ENCODE measurements around the gene JAK1. TPM values are rescaled to one million over a fixed set of nuclear protein-coding genes. Genes with fewer than 3 reads are reported as not detected.
A peak's percentile ranks its signal among the peaks of the same experiment; 100 is the strongest.

The JAK1 gene
- total and polyA plus RNA-seq, 12 donors, result 23.4 to 155 (median 91.1) TPM

- Histone ChIP-seq H3K36me3 (replicated peaks in 1 of 2) (peaks cover 0 to 47% of the 10 kb centered on the region in 2 donors), H3K27me3 (no peaks in the 10 kb centered on the region), H3K4me1 (replicated peaks in 1 of 2) (peaks cover 0 to 2% of the 10 kb centered on the region in 2 donors), H3K4me3 (no peak overlapping the region), H3K9me3 (replicated peaks in 1 of 3) (no peaks in the 10 kb centered on the region), H3K27ac (no peak overlapping the region)
- intact Hi-C loops (cut with DNase I), result no loop called here
- WGBS, 4 donors, result 89 to 92% (median 91%) methylated on average over 2 of the region's 2 CpGs
- no peak for DNase-seq
- no peak for TF ChIP-seq POLR2A (IDR thresholded peaks at IDR 0.05)
- no peak for TF ChIP-seq CTCF (IDR thresholded peaks at IDR 0.05)
Measured at GRCh38 chr1:64877151-64877550, 89.2 kb downstream of the JAK1 start.

GRCh38 chr1:64875606-64876005 is 90.7 kb downstream of the JAK1 start:
- H3K4me3 ChIP-seq, result no peak overlapping the region
- DNase-seq, result no peak
- intact Hi-C loops (cut with DNase I), result no loop called here
- H3K4me1 ChIP-seq (replicated peaks in 1 of 2), result peaks cover 0 to 2% of the 10 kb centered on the region in 2 donors
- 86 to 95% (median 90%) methylated on average over 6 of the region's 6 CpGs for WGBS, 4 donors
- H3K9me3 ChIP-seq (replicated peaks in 1 of 3), result no peaks in the 10 kb centered on the region
- no peaks in the 10 kb centered on the region for H3K27me3 ChIP-seq
- peaks cover 0 to 45% of the 10 kb centered on the region in 2 donors for H3K36me3 ChIP-seq (replicated peaks in 1 of 2)
- H3K27ac ChIP-seq, result no peak overlapping the region
- TF ChIP-seq POLR2A (IDR thresholded peaks at IDR 0.05) (no peak), CTCF (IDR thresholded peaks at IDR 0.05) (no peak)

- H3K36me3 ChIP-seq (replicated peaks in 1 of 2), result peaks cover 0 to 50% of the 10 kb centered on the region in 2 donors
- no peak overlapping the region for H3K27ac ChIP-seq
- intact Hi-C loops (cut with DNase I), result no loop called here
- no peaks in the 10 kb centered on the region for H3K9me3 ChIP-seq (replicated peaks in 1 of 3)
- H3K4me1 ChIP-seq (replicated peaks in 1 of 2), result peaks cover 0 to 2% of the 10 kb centered on the region in 2 donors
- 75 to 82% (median 78%) methylated on average over 10 of the region's 10 CpGs for WGBS, 4 donors
- DNase-seq, result peak in 2 of 7 donors; percentile 29 to 60
- TF ChIP-seq CTCF (IDR thresholded peaks at IDR 0.05), result no peak
- TF ChIP-seq POLR2A (IDR thresholded peaks at IDR 0.05), result no peak
- H3K4me3 ChIP-seq, result no peak overlapping the region
- H3K27me3 ChIP-seq, result no peaks in the 10 kb centered on the region
Measured at GRCh38 chr1:64875101-64875500, 91.2 kb downstream of the JAK1 start.

GRCh38 chr1:64874666-64875065 is 91.7 kb downstream of the JAK1 start:
- no peaks in the 10 kb centered on the region for H3K27me3 ChIP-seq
- TF ChIP-seq POLR2A (IDR thresholded peaks at IDR 0.05), result no peak
- no peak for TF ChIP-seq CTCF (IDR thresholded peaks at IDR 0.05)
- H3K9me3 ChIP-seq (replicated peaks in 1 of 3), result no peaks in the 10 kb centered on the region
- H3K4me1 ChIP-seq (replicated peaks in 1 of 2), result peaks cover 0 to 2% of the 10 kb centered on the region in 2 donors
- intact Hi-C loops (cut with DNase I), result no loop called here
- H3K4me3 ChIP-seq, result no peak overlapping the region
- no peak for DNase-seq
- H3K27ac ChIP-seq, result no peak overlapping the region
- H3K36me3 ChIP-seq (replicated peaks in 1 of 2), result peaks cover 0 to 51% of the 10 kb centered on the region in 2 donors
- 78 to 91% (median 86%) methylated on average over 3 of the region's 3 CpGs for WGBS, 4 donors
